Fibroblast of peridontal ligament (primary cell): ENCODE measurements around the gene KRTAP7-1.

Experiments used
- DNase-seq: peaks from one replicate; pipeline ENCODE4 v3.0.0-alpha.2; 2010; ENCODE audit errors: extremely low read depth

KRTAP7-1 gene, protein sequence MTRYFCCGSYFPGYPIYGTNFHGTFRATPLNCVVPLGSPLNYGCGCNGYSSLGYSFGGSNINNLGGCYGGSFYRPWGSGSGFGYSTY

DNA sequence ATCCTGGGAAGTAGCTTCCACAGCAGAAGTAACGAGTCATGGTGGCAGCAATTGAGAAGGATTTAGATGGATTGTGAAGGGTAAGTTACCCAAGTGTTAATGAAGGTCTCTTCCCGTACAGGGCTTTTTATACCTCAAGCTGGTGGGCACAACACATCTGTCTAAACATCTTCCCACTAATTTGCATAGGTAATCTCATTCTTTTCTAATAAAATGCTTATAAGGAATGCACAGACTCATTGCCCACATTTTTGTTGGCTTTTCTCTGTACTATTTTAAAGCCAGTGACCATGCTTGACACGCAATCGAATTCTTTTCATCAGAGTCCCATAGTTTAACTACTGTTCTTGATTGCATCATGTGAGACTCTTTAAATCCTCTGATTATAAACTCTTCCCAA, at the start of gene KRTAP7-1:
TSS of gene KRTAP7-1 (minus strand) at position 101 of the 400 bp plus-strand sequence. CDS start at position 40, 61 bp downstream.
- DNase-seq: no peak

DNA sequence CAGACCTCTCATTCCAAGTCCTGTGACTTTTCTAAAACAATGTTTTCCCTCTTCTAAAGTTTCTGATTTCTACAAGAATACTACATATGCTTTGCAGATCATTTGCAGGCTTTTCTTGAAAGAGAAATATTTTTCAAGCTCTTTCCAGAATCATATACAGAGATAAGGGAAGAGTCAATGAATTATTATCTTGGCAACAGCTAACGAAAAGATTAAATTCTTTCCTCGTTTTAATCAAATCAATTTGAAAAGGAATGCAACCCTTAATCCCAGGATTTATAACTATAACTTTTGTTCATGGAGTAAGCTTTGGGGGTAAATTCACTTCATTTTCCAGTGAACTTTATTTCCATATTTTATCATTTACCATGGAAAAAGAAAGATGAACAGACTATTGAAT, 45.0 kb upstream of the KRTAP7-1 start:
- no peak for DNase-seq

DNA sequence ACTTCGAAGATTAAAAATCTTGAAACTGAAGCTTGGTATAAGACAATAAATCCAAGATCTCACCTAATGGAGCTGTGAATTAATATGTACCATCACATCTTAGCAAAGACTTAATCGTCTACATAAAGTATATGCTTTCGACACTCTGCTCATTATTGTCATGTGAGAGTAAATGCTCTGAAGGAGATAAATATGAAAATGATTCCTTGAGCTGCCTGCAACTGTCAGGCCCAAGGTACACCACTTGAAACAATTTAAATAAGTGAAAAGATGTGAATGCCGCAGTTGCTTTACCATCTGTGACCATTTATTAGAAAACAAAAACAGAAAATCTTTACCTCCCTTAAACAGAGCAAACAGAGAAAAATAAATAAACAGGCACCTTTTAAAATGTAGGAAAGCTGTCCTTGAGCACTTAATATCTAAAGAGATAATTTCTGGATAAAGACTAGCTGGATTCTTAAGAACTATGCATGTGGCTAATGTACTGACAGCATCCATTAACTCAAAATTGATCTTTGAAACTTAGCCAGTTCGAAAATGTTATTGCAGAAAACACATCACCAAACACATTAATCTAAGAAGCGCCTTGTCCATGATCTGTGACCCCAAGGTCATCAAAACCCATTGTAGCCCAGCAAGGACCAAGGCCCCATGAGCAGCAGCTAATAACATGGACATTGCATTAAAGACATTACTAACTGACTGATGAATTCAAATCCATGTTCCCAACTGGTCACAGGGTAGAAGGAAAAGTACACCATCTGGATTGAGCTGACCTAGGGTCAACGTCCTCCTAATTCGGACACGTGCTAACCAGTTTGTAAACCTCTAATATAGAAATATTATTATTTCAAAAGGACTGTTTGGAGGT, 18.3 kb upstream of the KRTAP7-1 start:
- DNase-seq: no peak

DNA sequence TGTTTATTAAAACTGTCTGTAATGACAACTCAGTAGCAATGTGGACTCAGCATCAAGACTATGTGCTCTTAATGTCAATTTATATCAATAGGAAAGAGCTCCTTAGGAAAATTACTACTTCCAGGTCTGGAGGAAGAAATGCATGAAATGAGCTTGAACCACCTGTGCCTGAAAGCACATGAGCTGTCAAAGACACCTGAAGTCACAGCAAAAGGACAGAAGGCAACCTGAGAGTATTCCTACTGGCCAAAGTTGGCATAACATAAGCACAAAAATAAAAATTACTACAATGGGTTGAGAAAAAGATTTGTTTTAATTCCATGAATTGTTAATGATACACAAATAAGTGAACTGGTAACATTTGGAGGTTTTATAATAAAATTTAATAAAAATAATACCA, 13.4 kb upstream of the KRTAP7-1 start:
- DNase-seq: no peak

DNA sequence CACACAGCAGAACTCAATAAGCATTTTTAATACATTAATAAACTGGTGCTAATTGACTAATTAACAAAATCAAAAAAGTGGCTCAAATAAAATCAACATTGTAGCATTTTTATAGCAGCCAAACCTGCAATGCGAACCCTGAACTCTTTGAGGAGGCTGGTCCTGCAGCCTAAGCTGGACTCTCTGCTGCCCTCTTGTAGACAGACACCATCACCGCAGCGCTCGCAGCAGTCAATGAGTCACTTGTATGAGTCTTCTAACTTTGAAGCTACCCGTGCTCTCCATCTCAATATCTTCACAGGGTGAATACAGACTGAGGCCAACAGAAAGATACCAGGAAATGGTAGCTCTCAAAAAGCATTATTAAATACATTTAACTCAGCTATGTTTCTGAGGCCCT, 9.7 kb upstream of the KRTAP7-1 start:
- DNase-seq: no peak

DNA sequence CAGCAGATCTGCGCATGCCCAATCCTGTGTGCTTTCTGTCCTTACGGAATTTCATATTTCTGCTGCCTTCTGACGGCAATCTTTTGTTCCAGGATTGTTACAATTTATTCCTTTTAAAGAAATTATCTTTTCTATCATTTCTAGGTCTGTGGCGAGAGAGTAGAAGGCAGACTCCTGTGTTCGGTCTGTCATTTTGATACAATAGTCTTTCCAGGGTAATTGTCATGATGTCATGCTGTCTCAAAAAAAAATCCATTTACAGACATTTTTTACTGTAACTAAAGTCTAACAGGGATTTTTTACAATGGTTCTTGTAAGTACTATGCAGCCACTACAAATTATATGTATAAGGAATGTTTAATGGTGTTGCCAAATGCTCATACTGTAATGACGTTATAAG, 9.0 kb upstream of the KRTAP7-1 start:
- no peak for DNase-seq

DNA sequence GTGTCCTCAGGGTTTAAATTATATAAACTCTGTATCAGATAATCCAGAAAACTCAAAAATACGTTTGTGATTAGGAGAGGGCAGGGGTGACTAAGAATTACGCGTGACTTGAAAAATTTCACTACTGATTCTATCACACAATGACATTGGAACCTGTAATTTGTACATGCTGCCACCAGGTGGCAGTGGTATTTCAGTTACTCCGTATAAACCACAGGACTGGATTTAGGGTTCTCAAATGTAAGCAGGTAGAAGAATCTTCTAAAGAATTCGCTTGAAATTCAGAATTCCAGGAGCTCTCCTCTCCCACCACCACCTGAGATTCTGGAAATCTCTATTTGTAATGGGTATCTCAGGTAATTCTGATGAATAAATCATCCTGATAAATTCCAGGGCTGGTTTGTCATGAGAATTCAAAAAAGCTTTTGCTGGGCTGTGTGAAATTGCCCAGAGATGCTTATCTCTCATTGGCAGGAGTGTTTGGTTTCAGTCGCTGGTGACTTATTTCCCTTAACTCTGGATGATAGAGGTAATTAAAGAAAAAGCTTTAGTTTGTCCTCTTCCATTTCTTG, 1.7 kb upstream of the KRTAP7-1 start:
- no peak for DNase-seq

DNA sequence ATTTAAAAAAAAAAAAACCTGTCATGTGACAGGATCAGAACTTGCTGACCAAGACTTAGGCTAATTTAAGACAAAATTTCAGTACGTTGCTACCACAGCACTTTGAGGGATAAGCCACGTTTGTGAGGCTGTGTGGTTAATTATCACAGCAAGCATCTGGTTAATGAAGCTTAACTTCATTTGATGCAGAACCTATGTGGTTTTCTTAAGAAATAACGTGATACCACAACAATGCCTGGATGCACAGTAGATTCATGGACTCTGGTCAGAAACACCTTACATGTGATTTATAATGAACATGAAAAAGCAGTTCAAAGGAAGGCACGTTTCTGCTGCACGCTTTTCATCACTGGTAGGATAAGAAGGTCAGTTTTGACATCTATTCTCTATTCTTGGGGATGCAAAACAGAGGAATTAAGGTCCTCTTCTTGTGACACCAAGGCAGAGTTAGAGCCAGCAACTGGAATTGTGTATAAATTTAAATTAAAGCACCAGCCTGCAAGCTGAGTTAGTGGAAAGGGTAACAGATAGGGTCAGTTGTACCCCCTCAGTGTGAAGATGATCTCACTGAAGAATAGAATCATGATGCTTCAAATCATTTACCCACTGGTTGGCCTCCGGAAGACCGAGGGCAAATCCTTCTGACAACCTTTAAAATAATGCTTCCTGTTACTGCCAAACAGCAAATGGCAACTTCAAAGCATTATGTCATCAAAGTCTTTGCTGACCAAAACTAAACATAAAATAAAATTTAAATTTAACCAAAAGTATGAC, 10.5 kb downstream of the KRTAP7-1 start:
- DNase-seq: no peak

DNA sequence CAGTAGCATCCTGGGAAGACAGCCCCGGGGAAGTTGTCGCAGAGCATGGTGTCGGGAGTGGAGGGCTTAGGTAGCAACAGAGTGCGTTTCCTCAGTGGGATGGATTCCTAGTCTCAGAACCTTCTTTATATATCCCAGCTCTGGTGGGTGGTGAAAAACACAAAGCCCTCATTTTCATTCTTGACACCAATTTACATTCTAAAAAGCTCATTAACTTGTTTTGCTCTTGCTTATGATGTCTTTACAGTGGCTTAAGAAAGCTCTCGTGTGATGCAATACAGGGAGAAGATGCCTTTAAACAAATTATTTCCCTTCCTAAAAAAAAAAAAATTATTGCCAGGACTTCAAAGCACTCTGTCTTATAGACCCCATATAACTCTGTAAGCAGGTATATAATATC, 16.4 kb downstream of the KRTAP7-1 start, which contains the start of gene KRTAP8-1:
TSS of gene KRTAP8-1 (minus strand) at position 101 of the 400 bp plus-strand sequence. CDS start at position 47, 54 bp downstream.
- no peak for DNase-seq

DNA sequence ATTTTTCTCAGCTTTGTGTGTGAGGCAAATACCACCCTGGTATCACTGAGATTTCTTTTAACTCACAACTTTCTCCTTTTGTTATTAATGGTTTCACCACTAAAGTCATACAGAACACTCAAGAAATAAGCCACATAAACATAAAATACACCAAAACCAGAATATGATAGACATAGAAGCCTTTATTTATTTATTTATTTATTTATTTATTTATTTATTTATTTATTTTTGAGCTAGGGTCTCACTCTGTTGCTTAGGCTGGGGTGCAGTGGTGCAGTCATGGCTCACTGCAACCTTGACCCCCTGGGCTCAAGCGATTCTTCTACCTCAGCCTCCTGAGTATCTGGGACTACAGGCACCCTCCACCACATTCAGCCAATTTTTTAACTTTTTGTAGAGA, 29.0 kb downstream of the KRTAP7-1 start:
- no peak for DNase-seq

DNA sequence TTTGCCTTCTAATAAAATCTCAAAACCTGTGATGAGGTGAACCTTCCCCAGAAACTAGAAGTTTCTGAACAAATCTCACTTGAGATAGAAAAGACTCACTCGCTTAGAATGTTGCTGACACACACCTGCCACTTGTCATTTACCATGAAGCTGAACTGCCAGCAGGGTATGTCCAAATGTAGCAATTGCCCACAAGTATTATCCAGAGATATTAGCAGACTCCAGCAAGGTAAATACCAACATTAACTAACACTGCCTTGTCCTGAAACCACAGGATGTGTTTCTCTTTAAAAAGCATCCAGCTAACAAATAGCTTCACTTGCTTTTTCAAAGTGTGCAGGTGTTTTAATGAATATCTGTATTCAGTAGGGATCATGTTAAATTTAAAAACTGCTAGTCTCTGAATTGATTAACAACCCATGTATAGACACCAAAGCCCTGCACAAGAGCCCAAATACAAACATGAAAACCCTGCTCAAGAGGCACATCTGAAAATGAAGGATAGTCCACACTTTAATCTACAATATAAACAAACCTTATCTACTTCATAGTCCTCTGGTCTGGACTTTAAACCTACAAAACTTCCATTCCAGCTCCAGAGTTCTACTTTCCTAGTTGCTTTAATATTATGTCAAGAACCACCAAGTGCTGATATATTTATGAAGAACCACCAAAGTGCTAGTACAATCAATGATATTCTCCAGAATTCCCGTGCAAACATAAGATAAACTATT, 35.8 kb downstream of the KRTAP7-1 start:
- DNase-seq: no peak

DNA sequence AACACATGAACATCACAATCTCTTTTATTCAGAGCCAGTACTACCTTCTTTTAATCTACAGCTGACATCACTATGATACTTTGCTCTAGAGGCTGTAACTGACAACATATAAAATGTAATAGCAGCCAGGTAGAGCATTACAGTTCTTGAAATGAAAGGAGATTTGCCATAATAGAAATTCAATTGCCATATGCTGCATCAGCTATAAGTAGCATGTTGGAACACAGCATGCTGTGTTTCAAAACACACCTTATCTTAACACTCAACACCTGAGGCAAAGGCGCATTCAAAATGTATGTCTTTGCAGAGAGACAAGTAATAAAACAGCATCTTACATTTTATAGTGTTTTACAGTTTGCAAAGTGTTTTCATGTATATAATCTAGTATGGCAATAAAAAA, 50.3 kb downstream of the KRTAP7-1 start:
- no peak for DNase-seq
